Suprapubic skin (tissue), 4 donors: ENCODE measurements around the gene MAEA. TPM values are rescaled to one million over a fixed set of nuclear protein-coding genes. Genes with fewer than 3 reads are reported as not detected.

Experiments
- DNase-seq, 2 donors: peaks; one replicate each; pipeline ENCODE4 v3.0.0-alpha.2; 2019; ENCODE audit warnings: low spot score in 2 of 2
- H3K27ac ChIP-seq: fragments of 200-600 bp; sonication (generic); one replicate; pipeline ENCODE4 v1.5.1; 2019
- H3K27me3 ChIP-seq: fragments of 200-600 bp; sonication (generic); one replicate; pipeline ENCODE4 v1.5.1; 2019
- H3K36me3 ChIP-seq: fragments of 200-600 bp; sonication (generic); one replicate; pipeline ENCODE4 v1.5.1; 2019
- H3K4me1 ChIP-seq: fragments of 200-600 bp; sonication (generic); one replicate; pipeline ENCODE4 v1.5.1; 2019
- H3K4me3 ChIP-seq: fragments of 200-600 bp; sonication (generic); one replicate; pipeline ENCODE4 v1.5.1; 2019; ENCODE audit warnings: mild to moderate bottlenecking
- H3K9me3 ChIP-seq: fragments of 200-600 bp; sonication (generic); one replicate; pipeline ENCODE4 v1.5.1; 2019
- EP300 ChIP-seq: sonication (generic); formaldehyde crosslinking; IDR thresholded peaks from one replicate; pipeline ENCODE4 v1.6.1; 2017; ENCODE audit warnings: antibody characterized with exemption
- POLR2A ChIP-seq, 2 donors: fragments of 450-650 bp; IDR thresholded peaks; one replicate each; pipeline ENCODE4 v1.6.1; 2017; ENCODE audit warnings: antibody characterized with exemption in 2 of 2, mild to moderate bottlenecking in 2 of 2, moderate library complexity in 2 of 2
- POLR2AphosphoS5 ChIP-seq, 3 donors: sonication (generic); formaldehyde crosslinking; IDR thresholded peaks; one replicate each; pipeline ENCODE4 v1.6.1; 2017; ENCODE audit warnings: antibody characterized with exemption in 3 of 3
- WGBS: methylation state at CpG from one replicate; pipeline ENCODE4 v1.1.5; 2018; 5-methylcytosine and 5-hydroxymethylcytosine counted together
- total RNA-seq, 4 donors: library from RNA; depleted of rRNA; stranded (reverse); fragments of >200 nt; gene quantifications; one replicate each; pipeline ENCODE4 v1.1.0, GENCODE V29; 2016
- TF ChIP-seq, protein P1 (sequence below), 2 donors: fragments of 200-600 bp in 1 of 2; fragments of 450-650 bp in 1 of 2; sonication (generic) in 1 of 2; IDR thresholded peaks; one replicate each; pipeline ENCODE4 v1.5.1; 2016 to 2019; ENCODE audit warnings: antibody characterized with exemption in 2 of 2, mild to moderate bottlenecking in 1 of 2, moderate library complexity in 1 of 2

Gene MAEA
- total RNA-seq, 4 donors from 2014 or later: 58.7 to 112 (median 69.5) TPM

- DNase-seq: peak in 1 of 2 donors; percentile 46
- H3K4me1 ChIP-seq: no peaks in the 10 kb centered on the region
- TF ChIP-seq EP300: no peak
- TF ChIP-seq, protein P1, sequence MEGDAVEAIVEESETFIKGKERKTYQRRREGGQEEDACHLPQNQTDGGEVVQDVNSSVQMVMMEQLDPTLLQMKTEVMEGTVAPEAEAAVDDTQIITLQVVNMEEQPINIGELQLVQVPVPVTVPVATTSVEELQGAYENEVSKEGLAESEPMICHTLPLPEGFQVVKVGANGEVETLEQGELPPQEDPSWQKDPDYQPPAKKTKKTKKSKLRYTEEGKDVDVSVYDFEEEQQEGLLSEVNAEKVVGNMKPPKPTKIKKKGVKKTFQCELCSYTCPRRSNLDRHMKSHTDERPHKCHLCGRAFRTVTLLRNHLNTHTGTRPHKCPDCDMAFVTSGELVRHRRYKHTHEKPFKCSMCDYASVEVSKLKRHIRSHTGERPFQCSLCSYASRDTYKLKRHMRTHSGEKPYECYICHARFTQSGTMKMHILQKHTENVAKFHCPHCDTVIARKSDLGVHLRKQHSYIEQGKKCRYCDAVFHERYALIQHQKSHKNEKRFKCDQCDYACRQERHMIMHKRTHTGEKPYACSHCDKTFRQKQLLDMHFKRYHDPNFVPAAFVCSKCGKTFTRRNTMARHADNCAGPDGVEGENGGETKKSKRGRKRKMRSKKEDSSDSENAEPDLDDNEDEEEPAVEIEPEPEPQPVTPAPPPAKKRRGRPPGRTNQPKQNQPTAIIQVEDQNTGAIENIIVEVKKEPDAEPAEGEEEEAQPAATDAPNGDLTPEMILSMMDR (IDR thresholded peaks at IDR 0.05): no peak
- TF ChIP-seq POLR2AphosphoS5 (IDR thresholded peaks at IDR 0.05): no peak
- TF ChIP-seq POLR2A (IDR thresholded peaks at IDR 0.05): no peak
- H3K27ac ChIP-seq: no peak overlapping the region
- no peaks in the 10 kb centered on the region for H3K27me3 ChIP-seq
- peaks cover 73% of the 10 kb centered on the region for H3K36me3 ChIP-seq
- WGBS: 100% methylated on average over 3 of the region's 19 CpGs
- H3K9me3 ChIP-seq: no peaks in the 10 kb centered on the region
- H3K4me3 ChIP-seq: no peak overlapping the region
Measured at GRCh38 chr4:1377606-1378261, 88.0 kb downstream of the MAEA start.

GRCh38 chr4:1378559-1379231, 89.0 kb downstream of the MAEA start:
- Histone ChIP-seq H3K4me1 (no peaks in the 10 kb centered on the region), H3K27me3 (no peaks in the 10 kb centered on the region), H3K9me3 (no peaks in the 10 kb centered on the region), H3K4me3 (no peak overlapping the region), H3K36me3 (peaks cover 73% of the 10 kb centered on the region), H3K27ac (no peak overlapping the region)
- peak in 1 of 2 donors; percentile 56 for DNase-seq
- TF ChIP-seq POLR2A (IDR thresholded peaks at IDR 0.05) (no peak), POLR2AphosphoS5 (IDR thresholded peaks at IDR 0.05) (no peak), EP300 (no peak)
- TF ChIP-seq, protein P1 (IDR thresholded peaks at IDR 0.05): no peak
- 95% methylated on average over 11 of the region's 30 CpGs for WGBS

- H3K27ac ChIP-seq: no peak overlapping the region
- TF ChIP-seq, protein P1 (IDR thresholded peaks at IDR 0.05): no peak
- TF ChIP-seq POLR2A (IDR thresholded peaks at IDR 0.05) (no peak), EP300 (no peak), POLR2AphosphoS5 (IDR thresholded peaks at IDR 0.05) (no peak)
- H3K36me3 ChIP-seq: peaks cover 72% of the 10 kb centered on the region
- H3K4me3 ChIP-seq: no peak overlapping the region
- H3K27me3 ChIP-seq: no peaks in the 10 kb centered on the region
- H3K4me1 ChIP-seq: no peaks in the 10 kb centered on the region
- no peak for DNase-seq
- no peaks in the 10 kb centered on the region for H3K9me3 ChIP-seq
- WGBS: 92% methylated on average over 15 of the region's 27 CpGs
Measured at GRCh38 chr4:1379351-1379781, 89.7 kb downstream of the MAEA start.

- Histone ChIP-seq H3K27me3 (no peaks in the 10 kb centered on the region), H3K36me3 (peaks cover 72% of the 10 kb centered on the region), H3K9me3 (no peaks in the 10 kb centered on the region), H3K27ac (no peak overlapping the region), H3K4me3 (no peak overlapping the region), H3K4me1 (no peaks in the 10 kb centered on the region)
- no CpG with 5 or more reads among the region's 31 CpGs for WGBS
- TF ChIP-seq POLR2A (IDR thresholded peaks at IDR 0.05) (no peak), POLR2AphosphoS5 (IDR thresholded peaks at IDR 0.05) (no peak), EP300 (no peak)
- TF ChIP-seq, protein P1 (IDR thresholded peaks at IDR 0.05): no peak
- DNase-seq: peak in 1 of 2 donors; percentile 59
Measured at GRCh38 chr4:1379801-1380331, 90.2 kb downstream of the MAEA start.
